Stromal cell of bone marrow (primary cell): Measurements from ENCODE around the gene AMBRA1.

Source experiments
- DNase-seq: peaks from one replicate; pipeline ENCODE4 v3.0.0-alpha.2; 2012; ENCODE audit warnings: low read depth

AMBRA1 gene, protein sequence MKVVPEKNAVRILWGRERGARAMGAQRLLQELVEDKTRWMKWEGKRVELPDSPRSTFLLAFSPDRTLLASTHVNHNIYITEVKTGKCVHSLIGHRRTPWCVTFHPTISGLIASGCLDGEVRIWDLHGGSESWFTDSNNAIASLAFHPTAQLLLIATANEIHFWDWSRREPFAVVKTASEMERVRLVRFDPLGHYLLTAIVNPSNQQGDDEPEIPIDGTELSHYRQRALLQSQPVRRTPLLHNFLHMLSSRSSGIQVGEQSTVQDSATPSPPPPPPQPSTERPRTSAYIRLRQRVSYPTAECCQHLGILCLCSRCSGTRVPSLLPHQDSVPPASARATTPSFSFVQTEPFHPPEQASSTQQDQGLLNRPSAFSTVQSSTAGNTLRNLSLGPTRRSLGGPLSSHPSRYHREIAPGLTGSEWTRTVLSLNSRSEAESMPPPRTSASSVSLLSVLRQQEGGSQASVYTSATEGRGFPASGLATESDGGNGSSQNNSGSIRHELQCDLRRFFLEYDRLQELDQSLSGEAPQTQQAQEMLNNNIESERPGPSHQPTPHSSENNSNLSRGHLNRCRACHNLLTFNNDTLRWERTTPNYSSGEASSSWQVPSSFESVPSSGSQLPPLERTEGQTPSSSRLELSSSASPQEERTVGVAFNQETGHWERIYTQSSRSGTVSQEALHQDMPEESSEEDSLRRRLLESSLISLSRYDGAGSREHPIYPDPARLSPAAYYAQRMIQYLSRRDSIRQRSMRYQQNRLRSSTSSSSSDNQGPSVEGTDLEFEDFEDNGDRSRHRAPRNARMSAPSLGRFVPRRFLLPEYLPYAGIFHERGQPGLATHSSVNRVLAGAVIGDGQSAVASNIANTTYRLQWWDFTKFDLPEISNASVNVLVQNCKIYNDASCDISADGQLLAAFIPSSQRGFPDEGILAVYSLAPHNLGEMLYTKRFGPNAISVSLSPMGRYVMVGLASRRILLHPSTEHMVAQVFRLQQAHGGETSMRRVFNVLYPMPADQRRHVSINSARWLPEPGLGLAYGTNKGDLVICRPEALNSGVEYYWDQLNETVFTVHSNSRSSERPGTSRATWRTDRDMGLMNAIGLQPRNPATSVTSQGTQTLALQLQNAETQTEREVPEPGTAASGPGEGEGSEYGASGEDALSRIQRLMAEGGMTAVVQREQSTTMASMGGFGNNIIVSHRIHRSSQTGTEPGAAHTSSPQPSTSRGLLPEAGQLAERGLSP (N-terminal part only)

DNA sequence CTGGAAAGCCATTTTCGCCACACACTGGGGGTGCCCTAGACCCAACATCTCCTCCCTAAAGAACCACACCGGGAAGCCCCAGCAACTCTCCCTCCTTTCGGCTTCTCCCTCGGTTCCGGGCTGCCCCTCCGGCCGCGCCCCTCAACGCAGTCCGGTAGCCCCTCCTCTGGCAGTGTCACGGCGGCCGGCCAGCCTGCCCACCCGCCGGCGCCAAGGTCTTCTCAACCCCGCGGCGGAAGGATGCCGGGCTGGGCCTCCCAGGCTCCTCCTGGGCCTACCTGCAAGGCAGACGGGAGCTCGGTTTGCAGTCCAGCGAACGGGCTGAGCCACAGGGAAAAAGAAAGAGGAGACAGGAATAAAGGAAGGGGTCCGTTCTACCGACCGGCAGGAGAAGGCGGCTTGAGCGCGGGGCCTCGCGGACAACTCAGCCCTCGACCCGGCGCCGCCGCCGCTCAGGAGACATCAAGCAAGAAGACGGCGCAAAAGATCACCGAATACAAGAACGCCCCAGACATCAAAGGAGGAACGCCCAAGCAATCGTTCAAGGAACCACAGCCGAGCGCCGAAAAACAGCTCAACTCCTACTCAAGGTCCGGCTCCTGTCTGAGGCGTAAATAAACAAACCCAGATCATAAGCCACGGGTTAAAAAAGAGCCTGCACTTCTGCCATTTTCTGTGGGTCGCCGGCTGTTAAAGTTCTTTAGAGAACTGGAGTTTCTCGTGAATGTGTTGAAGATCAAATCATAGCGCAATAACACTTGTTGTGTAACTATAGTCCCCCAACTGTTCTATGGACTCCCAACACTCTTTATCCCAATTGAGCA is at the start of gene AMBRA1:
Gene AMBRA1 (minus strand): TSS at position 474 of the 824 bp plus-strand sequence. CDS start 45,643 bp downstream, outside the sequence.
- peak; percentile 88 for DNase-seq

DNA sequence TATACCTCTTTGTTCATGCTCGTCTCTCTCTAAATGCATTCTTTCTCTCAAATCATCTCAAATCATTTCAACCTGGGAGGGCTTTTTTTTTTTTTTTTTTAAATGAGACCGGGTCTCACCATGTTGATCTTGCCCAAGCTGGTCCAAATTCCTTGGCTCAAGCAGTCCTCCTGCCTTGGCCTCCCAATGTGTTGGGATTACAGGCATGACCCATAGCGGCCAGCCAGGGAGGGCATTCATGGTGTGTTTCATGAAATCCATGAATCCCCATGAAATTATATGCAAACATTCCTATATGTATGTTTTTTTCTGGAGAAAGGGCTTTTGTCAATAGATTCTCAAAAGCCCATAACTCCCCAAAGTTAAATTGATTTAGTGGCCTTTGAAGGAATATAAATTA is 49.7 kb upstream of the AMBRA1 start:
- no peak for DNase-seq

DNA sequence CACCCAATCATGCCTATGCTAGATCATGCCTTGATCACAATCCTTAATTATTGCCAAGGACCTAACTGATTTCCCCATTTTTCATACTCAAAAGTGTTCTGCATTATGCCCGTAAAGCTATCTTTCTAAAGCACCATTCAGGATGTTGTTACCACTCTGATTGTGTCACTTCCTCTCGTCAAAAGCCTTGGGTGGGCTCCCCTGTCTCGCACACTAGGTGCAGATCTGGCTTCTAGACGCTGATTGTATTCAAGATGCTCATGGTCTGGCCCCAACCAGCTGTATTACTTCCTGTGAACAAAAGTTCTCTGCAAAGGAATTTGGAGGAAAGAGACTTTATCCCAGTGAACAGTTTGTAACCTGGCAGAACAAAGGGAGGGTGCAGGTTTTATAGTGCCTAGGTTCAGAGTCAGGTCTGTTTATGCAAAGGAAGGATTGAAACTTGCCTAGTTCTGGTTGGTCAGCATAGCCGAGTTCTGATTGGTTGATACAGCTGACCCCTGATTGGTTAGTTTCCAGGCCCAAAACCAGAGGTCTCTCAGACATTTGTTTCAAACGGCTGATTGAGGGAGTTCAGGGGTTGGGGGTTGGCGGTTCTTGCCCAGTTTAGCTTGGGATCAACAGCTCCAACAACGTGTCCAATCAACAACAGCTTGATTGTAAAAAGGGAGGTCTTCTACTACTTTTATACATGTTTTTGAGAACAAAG is 49.0 kb upstream of the AMBRA1 start:
- no peak for DNase-seq

DNA sequence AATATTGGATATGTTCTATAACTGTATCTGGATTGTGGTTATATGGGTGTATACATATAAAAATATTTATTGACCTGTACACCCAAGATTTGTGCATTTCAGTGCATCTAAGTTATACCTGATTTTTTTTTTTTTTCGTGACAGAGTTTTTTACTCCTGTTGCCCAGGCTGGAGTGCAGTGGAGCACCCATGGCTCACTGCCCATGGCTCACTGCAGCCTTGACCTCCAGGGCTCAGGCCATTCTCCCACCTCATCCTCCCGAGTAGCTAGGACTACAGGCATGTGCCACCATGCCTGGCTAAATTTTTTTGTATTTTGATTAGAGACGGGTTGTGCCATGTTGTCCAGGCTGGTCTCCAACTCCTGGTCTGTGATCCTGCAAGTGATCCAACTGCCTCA is 47.8 kb upstream of the AMBRA1 start:
- no peak for DNase-seq

DNA sequence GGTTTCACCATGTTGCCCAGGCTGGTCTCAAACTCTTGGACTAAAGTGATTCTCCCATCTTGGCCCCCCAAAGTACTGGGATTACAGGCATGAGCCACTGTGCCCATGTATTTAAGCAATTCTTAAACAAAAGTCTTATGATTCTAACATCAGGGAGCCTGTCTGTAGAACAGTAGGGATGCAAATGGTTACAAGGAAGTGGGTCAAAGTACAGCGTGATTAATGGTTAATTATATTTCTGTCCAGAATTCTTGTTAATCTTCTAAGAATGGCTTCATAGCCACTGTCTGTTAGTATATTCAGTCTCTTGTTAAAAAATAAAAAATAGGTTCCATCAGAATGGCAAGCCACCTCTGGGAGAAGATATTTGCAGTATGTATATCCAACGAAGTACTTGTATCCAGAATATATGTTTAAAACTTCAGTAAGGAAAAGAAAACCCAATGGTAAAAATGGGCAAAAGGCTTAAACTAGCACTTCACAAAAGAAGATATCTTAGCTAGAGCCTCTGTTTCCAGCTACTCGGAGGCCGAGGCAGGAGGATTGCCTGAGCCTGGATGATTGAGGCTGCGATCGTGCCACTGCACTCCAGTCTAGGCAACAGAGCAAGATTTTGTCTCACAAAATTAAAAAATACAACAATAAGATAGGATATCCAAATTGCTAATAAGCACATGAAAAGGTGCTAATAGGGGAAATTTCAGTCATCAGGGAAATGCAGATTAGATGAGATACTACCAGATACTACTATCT is 46.4 kb upstream of the AMBRA1 start:
- DNase-seq, result no peak

DNA sequence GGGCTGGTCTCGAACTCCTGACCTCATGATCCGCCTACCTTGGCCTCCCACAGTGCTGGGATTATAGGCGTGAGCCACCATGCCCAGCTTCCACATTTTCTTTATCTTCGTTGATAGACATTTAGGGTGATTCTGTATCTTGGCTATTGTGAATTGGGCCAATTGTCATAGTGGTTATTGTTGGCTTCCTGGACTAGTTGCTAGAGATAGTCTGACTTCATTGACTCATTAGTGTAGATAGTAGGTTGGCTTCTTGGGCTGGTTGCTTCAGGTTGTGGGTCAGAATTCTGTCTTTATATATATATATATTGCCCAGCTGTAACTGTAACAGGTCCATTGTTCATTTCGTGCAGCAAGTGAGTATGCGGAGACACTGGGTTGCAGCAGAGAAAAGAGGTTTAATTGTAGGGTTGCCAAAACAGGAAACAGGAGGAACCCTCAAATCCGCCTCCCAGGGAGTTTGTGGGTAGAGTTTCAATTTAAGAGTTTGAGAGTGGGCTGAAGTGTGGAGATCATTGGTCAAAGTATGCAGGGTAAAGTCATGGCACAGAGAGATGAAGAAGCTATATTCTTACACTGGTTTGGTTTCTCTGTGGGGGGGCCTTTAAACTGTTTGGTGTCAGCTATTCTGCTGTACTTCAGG is 45.5 kb upstream of the AMBRA1 start:
- DNase-seq, result no peak

DNA sequence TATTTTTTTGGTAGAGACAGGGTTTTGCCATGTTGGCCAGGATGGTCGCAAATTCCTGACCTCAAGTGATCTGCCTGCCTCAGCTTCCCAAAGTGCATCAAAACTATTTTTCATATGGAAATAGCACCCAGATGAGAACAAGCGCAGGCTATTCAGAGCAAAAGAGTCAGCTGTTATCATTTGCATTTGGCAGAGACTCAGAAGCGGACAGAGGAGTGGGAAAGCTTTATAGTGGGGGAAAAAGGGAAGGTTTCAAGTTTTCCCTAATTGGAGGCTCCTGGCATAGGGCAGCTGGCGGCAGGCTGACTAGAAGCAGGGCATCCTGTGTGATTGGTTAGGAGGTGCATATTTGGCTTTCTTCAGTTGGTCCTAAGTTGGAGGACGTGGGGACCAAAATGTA is 43.7 kb upstream of the AMBRA1 start:
- DNase-seq, result no peak

DNA sequence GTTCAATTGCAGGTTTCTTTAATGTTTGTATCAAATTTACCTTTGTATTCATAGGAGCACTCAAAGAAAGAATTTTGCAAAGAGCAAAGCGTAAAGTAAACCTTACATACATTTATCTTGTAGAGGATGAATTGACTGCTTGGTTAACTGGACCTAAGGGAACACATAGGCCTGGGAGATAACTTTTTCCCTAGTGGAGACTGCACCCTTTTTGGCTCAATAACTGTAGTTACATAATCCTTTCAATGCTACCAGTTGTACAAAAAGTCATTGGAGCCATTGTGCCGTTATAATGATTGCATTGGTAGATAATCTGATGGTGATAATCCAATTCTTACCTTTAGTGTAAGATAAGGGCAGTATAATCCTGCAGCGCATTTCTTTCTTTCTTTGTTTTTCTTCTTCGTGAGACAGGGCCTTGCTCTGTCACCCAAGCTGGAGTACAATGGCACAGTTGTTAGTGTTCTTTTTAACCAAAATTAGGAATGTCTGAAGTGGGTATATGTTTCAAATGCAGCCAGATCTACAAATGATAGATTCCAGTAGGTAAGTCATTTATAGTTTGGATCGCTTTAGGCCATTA is 41.8 kb upstream of the AMBRA1 start:
- DNase-seq, result no peak

DNA sequence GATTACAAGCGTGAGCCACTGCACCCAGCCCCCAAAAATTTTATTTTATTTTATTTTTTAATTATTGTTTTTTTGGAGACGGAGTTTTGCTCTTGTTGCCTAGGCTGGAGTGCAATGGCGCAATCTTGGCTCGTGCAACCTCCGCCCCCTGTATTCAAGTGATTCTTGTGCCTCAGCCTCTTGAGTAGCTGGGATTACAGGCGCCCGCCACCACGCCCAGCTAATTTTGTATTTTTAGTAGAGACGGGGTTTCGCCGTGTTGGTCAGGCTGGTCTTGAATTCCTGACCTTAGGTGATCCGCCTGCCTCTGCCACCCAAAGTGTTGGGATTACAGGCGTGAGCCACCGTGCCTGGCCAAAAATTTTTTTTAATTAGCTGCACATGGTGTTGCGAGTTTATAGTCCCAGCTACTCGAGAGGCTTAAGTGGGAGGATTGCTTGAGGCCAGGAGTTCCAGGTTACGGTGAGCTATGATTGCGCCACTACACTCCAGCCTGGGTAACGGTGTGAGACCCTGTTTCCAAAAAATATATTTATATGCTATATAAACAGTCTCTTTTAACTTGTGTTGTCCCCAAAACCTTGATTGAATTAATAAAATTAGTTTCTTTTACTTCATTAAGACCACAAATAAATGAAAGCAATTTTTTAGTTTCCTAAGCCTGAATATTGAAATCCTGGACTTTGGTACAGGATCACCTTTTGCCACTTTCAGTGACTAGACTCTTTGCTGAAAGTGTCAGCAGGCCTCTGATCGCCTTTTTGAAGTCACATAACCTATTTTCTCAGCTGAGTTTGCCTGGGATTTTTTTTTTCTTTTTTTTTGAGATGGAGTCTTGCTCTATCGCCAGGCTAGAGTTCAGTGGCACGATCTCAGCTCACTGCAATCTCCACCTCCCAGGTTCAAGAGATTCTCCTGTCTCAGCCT is 39.7 kb upstream of the AMBRA1 start:
- no peak for DNase-seq

DNA sequence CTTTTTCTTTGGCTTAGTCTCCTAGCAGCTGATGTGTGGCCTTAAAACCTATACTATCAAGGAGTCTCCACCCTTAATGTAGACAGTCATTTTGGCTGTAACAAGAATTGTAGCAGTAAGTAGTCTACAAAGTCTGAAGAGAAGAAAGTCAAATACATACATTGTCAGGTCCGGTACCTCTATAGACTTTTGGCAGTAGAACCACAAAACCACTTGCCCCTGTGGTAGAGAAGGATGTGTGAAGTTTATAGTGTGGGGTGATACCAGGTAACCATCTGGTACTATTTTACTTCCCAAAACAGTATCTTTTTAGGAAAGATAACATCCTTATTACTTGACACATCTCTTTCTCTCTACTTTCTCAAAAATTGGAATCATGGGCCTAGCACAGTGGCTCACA is 38.7 kb upstream of the AMBRA1 start:
- no peak for DNase-seq

DNA sequence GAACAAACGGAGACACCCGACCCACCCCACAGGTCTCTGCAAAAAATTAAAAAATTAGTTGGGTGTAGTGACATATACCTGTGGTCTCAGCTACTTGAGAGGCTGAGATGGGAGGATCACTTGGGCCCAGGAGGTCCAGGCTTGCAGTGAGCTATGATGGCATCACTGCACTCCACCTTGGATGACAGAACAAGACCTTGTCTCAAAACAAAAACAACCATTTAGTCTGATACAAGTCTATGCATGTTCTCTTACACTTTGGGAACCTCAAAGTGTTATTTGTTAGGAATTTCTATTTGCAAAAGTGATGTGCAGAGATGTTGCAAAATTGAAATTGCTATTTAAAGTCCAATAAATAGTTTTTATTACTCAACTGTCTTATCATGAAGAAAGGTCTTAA is 37.9 kb upstream of the AMBRA1 start:
- no peak for DNase-seq

DNA sequence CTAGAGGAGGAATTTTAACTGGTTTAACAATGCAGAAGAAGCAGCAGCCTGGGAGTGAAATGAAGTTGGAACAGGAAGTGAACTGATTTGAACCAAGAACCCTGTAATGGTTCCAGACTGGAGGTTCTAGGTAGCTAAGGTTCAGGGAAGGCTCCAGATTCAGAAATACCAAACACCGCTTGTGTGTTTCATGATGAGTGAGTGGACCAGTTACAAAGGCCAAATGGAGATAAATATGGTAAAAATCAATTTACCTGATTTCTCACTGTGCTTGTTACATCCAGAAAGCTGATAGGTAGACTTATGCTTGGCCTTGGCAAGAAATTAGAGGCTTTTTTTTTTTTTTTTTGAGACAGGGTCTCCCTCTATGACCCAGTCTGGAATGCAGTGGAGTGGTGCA is 36.4 kb upstream of the AMBRA1 start:
- DNase-seq, result no peak

DNA sequence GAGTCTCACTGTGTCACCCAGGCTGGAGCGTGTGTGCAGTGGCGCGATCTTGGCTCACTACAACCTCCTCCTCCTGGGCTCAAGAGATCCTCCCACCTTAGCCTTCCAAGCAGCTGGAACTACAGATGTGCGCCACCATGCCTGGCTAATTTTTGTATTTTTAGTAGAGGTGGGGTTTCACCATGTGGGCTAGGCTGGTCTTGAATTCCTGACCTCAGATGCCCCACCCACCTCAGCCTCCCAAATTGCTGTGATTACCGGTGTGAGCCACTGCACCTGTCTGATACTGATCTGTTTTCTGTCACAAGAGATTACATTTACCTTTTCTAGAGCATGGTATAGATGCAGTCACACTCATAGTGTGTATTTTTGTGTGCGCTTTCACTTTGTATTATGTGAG is 35.1 kb upstream of the AMBRA1 start:
- no peak for DNase-seq

DNA sequence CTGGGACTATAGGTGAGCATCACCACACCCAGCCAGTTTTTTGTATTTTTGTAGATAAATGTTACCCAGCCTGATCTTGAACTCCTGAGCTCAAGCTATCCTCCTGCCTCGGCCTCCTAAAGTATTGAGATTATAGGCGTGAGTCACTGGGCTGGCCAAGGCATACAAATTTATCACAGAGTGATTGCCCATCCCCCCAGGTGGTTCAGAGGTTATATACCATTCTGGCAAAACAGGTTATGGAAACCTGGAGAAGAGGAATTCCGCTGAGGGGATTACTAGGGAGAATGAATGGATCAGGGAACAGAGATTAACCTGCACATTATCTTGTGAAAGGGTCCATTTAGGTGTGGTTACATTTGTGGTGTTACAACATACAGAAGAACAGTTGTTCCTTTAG is 31.6 kb upstream of the AMBRA1 start:
- DNase-seq, result no peak

DNA sequence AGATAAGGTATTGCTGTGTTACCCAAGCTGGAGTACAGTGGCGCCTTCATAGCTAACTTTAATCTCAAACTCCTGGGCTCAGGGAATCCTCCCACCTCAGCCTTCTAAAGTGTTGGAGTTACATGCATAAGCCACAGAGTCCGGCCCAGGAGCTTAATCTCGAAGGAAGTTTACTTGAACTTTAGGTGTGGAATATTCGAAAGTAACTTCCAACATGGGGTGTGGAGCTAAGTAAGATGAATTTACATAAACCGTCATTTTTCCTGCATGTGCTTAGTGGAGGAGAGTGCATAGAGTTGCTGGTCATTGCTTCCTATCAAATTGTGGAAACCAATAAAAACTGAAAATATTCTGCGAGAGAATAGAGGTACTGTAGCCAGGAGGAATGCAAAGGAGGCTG is 25.0 kb upstream of the AMBRA1 start:
- DNase-seq, result no peak

DNA sequence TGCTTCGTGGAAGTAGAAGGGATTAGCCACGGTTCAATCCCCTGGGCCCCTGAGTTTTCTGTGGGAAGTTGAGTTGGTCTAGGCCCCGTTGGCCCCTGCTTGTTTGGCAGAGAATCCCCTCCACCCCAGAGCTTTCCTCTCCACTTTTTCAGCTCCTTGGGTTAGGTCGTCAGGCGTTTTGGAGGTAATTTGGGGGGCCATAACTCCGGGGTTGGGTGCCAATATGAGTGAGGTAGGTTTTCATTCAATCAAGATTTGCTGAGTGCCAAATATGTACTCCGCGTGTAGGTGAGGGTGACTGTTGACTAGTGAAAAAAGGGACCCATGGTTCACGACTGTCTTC is 24.1 kb upstream of the AMBRA1 start:
- DNase-seq, result no peak

DNA sequence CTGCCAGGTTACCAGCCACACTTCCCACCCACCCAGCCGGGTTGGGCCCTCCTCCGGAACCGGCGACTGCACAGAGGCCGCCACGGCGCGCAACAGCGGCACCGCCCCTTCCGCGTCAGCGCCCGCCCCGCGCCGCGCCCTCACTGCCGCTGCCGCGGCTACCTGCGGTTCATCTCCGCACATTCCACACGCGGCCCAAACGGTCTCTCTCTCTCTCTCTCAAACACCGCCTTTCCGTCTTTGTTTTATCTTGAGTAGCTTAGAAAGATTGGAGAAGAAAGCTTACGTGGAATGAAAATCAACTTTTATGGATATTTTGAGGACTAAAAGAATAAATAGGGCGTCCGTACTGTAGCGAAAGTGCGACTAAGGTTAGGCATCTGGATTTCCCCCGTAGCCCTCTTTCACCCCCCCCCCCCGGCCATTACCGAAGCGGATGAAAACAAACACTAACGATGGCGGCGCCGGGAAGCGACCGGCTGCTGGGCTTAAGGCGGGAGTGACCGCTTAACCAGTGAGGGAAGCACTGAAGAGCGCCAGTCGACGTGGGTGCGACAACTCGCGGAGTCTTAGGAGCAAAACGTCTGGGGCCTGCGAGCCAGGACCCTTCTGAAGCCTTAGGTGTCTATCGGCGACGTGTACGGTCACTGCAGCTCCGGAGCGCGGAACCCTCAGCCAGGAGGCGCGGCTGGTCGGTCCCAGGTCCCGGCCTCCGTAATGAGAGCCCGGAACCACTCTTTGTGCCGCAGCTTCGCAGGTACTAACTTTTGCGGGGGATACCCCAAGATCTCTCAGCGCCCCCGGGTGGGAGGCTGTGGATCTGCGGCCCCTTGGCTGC is 23.5 kb upstream of the AMBRA1 start, which contains the start of the genes ATG13 and HARBI1:
Gene ATG13 (plus strand): TSS at position 420 of the 838 bp plus-strand sequence. CDS start 26,739 bp downstream, outside the sequence.
Gene HARBI1 (minus strand): TSS at position 94 of the 838 bp plus-strand sequence. CDS start 990 bp downstream, outside the sequence.
- DNase-seq, result peak; percentile 69
